Hepatocyte (in vitro differentiated cells): ENCODE data around the gene MCF2L2.

Experiments used
- EZH2 ChIP-seq: fragments of 200-600 bp; sonication (generic); IDR thresholded peaks from 2 replicates; pipeline ENCODE4 v1.6.1; 2016; ENCODE audit warnings: antibody characterized with exemption, mild to moderate bottlenecking, borderline replicate concordance
- EZH2phosphoT487 ChIP-seq: fragments of 200-600 bp; sonication (generic); IDR thresholded peaks from one replicate; pipeline ENCODE4 v1.6.1; 2018; ENCODE audit warnings: antibody characterized with exemption, mild to moderate bottlenecking, low read depth, moderate library complexity; ENCODE audit not compliant: unreplicated experiment, severe bottlenecking
- TF ChIP-seq, protein P1 (sequence below): fragments of 200-600 bp; sonication (generic); IDR thresholded peaks from 2 replicates; pipeline ENCODE4 v1.5.1; 2016; ENCODE audit warnings: antibody characterized with exemption, mild to moderate bottlenecking; ENCODE audit not compliant: poor library complexity

- TF ChIP-seq, protein P1, sequence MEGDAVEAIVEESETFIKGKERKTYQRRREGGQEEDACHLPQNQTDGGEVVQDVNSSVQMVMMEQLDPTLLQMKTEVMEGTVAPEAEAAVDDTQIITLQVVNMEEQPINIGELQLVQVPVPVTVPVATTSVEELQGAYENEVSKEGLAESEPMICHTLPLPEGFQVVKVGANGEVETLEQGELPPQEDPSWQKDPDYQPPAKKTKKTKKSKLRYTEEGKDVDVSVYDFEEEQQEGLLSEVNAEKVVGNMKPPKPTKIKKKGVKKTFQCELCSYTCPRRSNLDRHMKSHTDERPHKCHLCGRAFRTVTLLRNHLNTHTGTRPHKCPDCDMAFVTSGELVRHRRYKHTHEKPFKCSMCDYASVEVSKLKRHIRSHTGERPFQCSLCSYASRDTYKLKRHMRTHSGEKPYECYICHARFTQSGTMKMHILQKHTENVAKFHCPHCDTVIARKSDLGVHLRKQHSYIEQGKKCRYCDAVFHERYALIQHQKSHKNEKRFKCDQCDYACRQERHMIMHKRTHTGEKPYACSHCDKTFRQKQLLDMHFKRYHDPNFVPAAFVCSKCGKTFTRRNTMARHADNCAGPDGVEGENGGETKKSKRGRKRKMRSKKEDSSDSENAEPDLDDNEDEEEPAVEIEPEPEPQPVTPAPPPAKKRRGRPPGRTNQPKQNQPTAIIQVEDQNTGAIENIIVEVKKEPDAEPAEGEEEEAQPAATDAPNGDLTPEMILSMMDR, result no peak
- no peak for TF ChIP-seq EZH2
- no peak for TF ChIP-seq EZH2phosphoT487
These were observed 173.7 kb downstream of the MCF2L2 start for GRCh38 chr3:183254487-183255347.
